GM21515 (cell line): ENCODE results near the gene FOXL1.

Experiments
- ATAC-seq: cut with Tn5 transposase; IDR thresholded peaks from one replicate; pipeline ENCODE4 v1.9.1; 2021; ENCODE audit not compliant: unreplicated experiment

The FOXL1 gene

GRCh38 chr16:86630471-86630870, 52.1 kb downstream of the FOXL1 start:
- ATAC-seq = no peak

GRCh38 chr16:86631444-86631843, 53.1 kb downstream of the FOXL1 start:
- no peak for ATAC-seq
